Vagina (tissue), 2 donors: Measurements from ENCODE around the gene GAN.

Experiments used
- CTCF ChIP-seq, 3 experiments: fragments of 450-650 bp in 2 of 3; fragments of 200-600 bp in 1 of 3; sonication (generic) in 1 of 3; IDR thresholded peaks; one replicate each; pipeline ENCODE4 v1.5.1; 2017 to 2019; ENCODE audit warnings: antibody characterized with exemption in 3 of 3, mild to moderate bottlenecking in 2 of 3, moderate library complexity in 2 of 3
- POLR2A ChIP-seq, 2 donors: fragments of 450-650 bp; IDR thresholded peaks; one replicate each; pipeline ENCODE4 v1.6.1; 2017; ENCODE audit warnings: antibody characterized with exemption in 2 of 2, mild to moderate bottlenecking in 2 of 2, moderate library complexity in 2 of 2
- POLR2AphosphoS5 ChIP-seq, 2 donors: sonication (generic); formaldehyde crosslinking; IDR thresholded peaks; one replicate each; pipeline ENCODE4 v1.9.0; 2017; ENCODE audit warnings: antibody characterized with exemption in 2 of 2, mild to moderate bottlenecking in 2 of 2, low read depth in 1 of 2; ENCODE audit not compliant: insufficient read depth in 1 of 2

- no peak for TF ChIP-seq POLR2A (IDR thresholded peaks at IDR 0.05)
- no peak for TF ChIP-seq CTCF (IDR thresholded peaks at IDR 0.05)
- TF ChIP-seq POLR2AphosphoS5 (IDR thresholded peaks at IDR 0.05; ENCODE audit: insufficient read depth in 1 of 2, low read depth in 1 of 2) = no peak
These were observed 45.4 kb downstream of the GAN start for GRCh38 chr16:81360135-81360534.
